GM23338 (cell line): ENCODE measurements around the gene GFOD1. TPM values are rescaled to one million over a fixed set of nuclear protein-coding genes. Genes with fewer than 3 reads are reported as not detected.
A peak's percentile ranks its signal among the peaks of the same experiment; 100 is the strongest.

Experiments used
- ATAC-seq: fragments of 200-7000 bp; cut with Tn5 transposase; 3 replicates; pipeline ENCODE4 v1.9.1; 2020
- DNase-seq: peaks from one replicate; pipeline ENCODE4 v3.0.0-alpha.2; 2015; ENCODE audit warnings: low spot score
- H2AFZ ChIP-seq: fragments of 200-600 bp; sonication (generic); 2 replicates; pipeline ENCODE4 v1.8.0; 2016; ENCODE audit warnings: antibody characterized with exemption, mild to moderate bottlenecking, moderate library complexity
- H3F3A ChIP-seq: fragments of 200-600 bp; sonication (generic); replicated peaks from 2 replicates; pipeline ENCODE4 v1.8.0; 2017; ENCODE audit warnings: antibody characterized with exemption, mixed run types, low read depth
- H3K27ac ChIP-seq: fragments of 200-600 bp; sonication (generic); 2 replicates; pipeline ENCODE4 v1.6.1; 2016; ENCODE audit warnings: low read depth
- H3K27me3 ChIP-seq: fragments of 200-600 bp; sonication (generic); 2 replicates; pipeline ENCODE4 v1.8.0; 2016; ENCODE audit warnings: mild to moderate bottlenecking, mixed run types, moderate library complexity; ENCODE audit not compliant: insufficient read depth
- H3K36me3 ChIP-seq: fragments of 200-600 bp; sonication (generic); 2 replicates; pipeline ENCODE4 v1.8.0; 2016; ENCODE audit warnings: mild to moderate bottlenecking; ENCODE audit not compliant: insufficient read depth
- H3K4me1 ChIP-seq: fragments of 200-600 bp; sonication (generic); 2 replicates; pipeline ENCODE4 v1.8.0; 2016; ENCODE audit warnings: mild to moderate bottlenecking, moderate library complexity; ENCODE audit not compliant: insufficient read depth
- H3K4me2 ChIP-seq: fragments of 200-600 bp; sonication (generic); 2 replicates; pipeline ENCODE4 v1.7.1; 2017; ENCODE audit warnings: mixed run types
- H3K4me3 ChIP-seq: fragments of 200-600 bp; sonication (generic); 2 replicates; pipeline ENCODE4 v1.6.1; 2016; ENCODE audit warnings: mixed run types
- H3K79me2 ChIP-seq: fragments of 200-600 bp; sonication (generic); replicated peaks from 2 replicates; pipeline ENCODE4 v1.8.0; 2017; ENCODE audit warnings: mild to moderate bottlenecking; ENCODE audit not compliant: insufficient read depth
- H3K9me2 ChIP-seq: fragments of 200-600 bp; sonication (generic); 2 replicates; pipeline ENCODE4 v1.8.0; 2017; ENCODE audit not compliant: insufficient read depth
- H4K20me1 ChIP-seq: fragments of 200-600 bp; sonication (generic); replicated peaks from 2 replicates; pipeline ENCODE4 v1.8.0; 2017; ENCODE audit warnings: mild to moderate bottlenecking; ENCODE audit not compliant: insufficient read depth
- H3K27ac Mint-ChIP-seq: 2 replicates; pipeline ENCODE4 v1.8.0; 2020; ENCODE audit warnings: inconsistent platforms, mild to moderate bottlenecking, moderate library complexity, mixed read lengths
- H3K27me3 Mint-ChIP-seq: 3 replicates; pipeline ENCODE4 v1.8.0; 2022; ENCODE audit warnings: low read depth, mild to moderate bottlenecking, moderate library complexity, mixed read lengths, inconsistent platforms; ENCODE audit not compliant: insufficient read depth, poor library complexity
- H3K36me3 Mint-ChIP-seq: 3 replicates; pipeline ENCODE4 v1.8.0; 2021; ENCODE audit warnings: low read depth, mild to moderate bottlenecking, inconsistent platforms, moderate library complexity, mixed read lengths
- H3K4me1 Mint-ChIP-seq: 3 replicates; pipeline ENCODE4 v1.8.0; 2020; ENCODE audit warnings: mild to moderate bottlenecking, inconsistent platforms, mixed read lengths
- H3K4me3 Mint-ChIP-seq: 3 replicates; pipeline ENCODE4 v1.8.0; 2021; ENCODE audit warnings: moderate library complexity, mild to moderate bottlenecking, inconsistent platforms, mixed read lengths
- H3K9me3 Mint-ChIP-seq: 3 replicates; pipeline ENCODE4 v1.8.0; 2020; ENCODE audit warnings: moderate library complexity, mild to moderate bottlenecking, inconsistent platforms, mixed read lengths
- CREB1 ChIP-seq: fragments of 250-450 bp; sonication (Bioruptor Pico); IDR thresholded peaks from 2 replicates; pipeline ENCODE4 v1.5.0; 2020; ENCODE audit warnings: low read depth, mild to moderate bottlenecking, moderate library complexity
- ETS1 ChIP-seq: IDR thresholded peaks from 2 replicates; pipeline ENCODE4 v1.6.1; 2016; ENCODE audit warnings: antibody characterized with exemption
- EZH2phosphoT487 ChIP-seq: fragments of 200-600 bp; sonication (generic); IDR thresholded peaks from one replicate; pipeline ENCODE4 v1.8.1; 2018; ENCODE audit warnings: antibody characterized with exemption; ENCODE audit not compliant: unreplicated experiment
- JUNB ChIP-seq: IDR thresholded peaks from one replicate; pipeline ENCODE4 v1.6.1; 2016; ENCODE audit warnings: antibody characterized with exemption; ENCODE audit not compliant: unreplicated experiment
- NANOG ChIP-seq: IDR thresholded peaks from 2 replicates; pipeline ENCODE4 v1.6.1; 2016; ENCODE audit warnings: antibody characterized with exemption, borderline replicate concordance
- POLR2AphosphoS5 ChIP-seq: IDR thresholded peaks from 2 replicates; pipeline ENCODE4 v1.6.1; 2016; ENCODE audit warnings: antibody characterized with exemption, low read depth
- STAT1 ChIP-seq: IDR thresholded peaks from one replicate; pipeline ENCODE4 v1.6.1; 2016; ENCODE audit warnings: antibody characterized with exemption; ENCODE audit not compliant: unreplicated experiment
- ZNF331 ChIP-seq: fragments of 250-450 bp; sonication (Bioruptor Pico); IDR thresholded peaks from 2 replicates; pipeline ENCODE4 v1.5.0; 2020; ENCODE audit warnings: low read depth, mild to moderate bottlenecking, moderate library complexity
- polyA plus RNA-seq: library from polyadenylated mRNA; unstranded; fragments of >200 nt; fragmentation: Nextera tagmentation; extraction: Ambion mirVana; gene quantifications from 2 replicates; pipeline ENCODE4 v1.2.1, GENCODE V29; 2016
- total RNA-seq: library from RNA; depleted of rRNA; stranded (reverse); fragments of >200 nt; shearing (Covaris generic); gene quantifications from 2 replicates; pipeline ENCODE4 v1.2.3, GENCODE V29; 2014
- TF ChIP-seq, protein P1 (sequence below): fragments of 250-450 bp; sonication (Bioruptor Pico); IDR thresholded peaks from 2 replicates; pipeline ENCODE4 v1.5.0; 2020; ENCODE audit warnings: mild to moderate bottlenecking, moderate library complexity
- TF ChIP-seq, protein P2 (sequence below), 2 experiments: fragments of 200-600 bp in 1 of 2; sonication (generic) in 1 of 2; conservative IDR thresholded peaks; 2 replicates each; pipeline versions ENCODE4 v1.5.1 to v1.6.1; 2016 to 2017; ENCODE audit warnings: antibody characterized with exemption in 2 of 2, low read depth in 2 of 2, mild to moderate bottlenecking in 2 of 2, moderate library complexity in 1 of 2
- TF ChIP-seq, protein P3 (sequence below): IDR thresholded peaks from one replicate; pipeline ENCODE4 v1.6.1; 2018; ENCODE audit warnings: antibody characterized with exemption; ENCODE audit not compliant: unreplicated experiment

GFOD1 gene
- total and polyA plus RNA-seq, 2 experiments from 2014 or later, result 4.9 to 12.8 TPM

DNA sequence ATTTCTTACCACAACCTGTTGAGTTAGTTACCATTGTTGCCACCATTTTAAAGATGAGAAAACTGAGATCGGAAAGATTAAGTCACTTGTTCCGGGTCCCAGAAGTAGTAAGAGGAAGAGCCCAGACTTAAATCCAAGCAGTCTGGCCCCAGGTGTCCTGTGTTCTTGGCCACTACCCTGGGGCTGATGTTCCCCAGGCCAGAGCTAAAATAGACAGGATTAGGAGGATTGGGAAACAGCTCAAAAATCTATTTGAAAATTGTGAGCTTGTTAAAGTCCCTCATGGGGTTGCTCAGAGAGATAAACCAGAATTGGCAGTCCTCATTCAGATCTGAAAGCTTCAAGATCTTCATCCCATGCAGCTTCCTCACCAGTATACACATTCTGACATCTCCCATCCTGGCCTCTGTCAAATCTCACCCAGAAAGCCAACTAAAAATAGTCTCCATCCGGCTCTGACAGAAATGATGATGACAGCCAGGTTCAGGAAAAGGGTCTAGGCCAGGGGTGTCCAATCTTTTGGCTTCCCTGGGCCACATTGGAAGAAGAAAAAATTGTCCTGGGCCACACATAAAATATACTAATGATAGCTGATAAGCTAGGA lies 62.0 kb downstream of the GFOD1 start:
- Histone ChIP-seq H3K4me2 (no peak overlapping the region), H3F3A (peaks cover 7% of the 10 kb centered on the region; the same call in 1 of the 2 replicates), H3K4me1 (peaks cover 50% of the 10 kb centered on the region), H2AFZ (no peak overlapping the region), H3K27me3 (no peaks in the 10 kb centered on the region), H4K20me1 (no peaks in the 10 kb centered on the region), H3K79me2 (no peaks in the 10 kb centered on the region; the same call in 1 of the 2 replicates), H3K27ac (no peak overlapping the region), H3K4me3 (no peak overlapping the region), H3K36me3 (no peaks in the 10 kb centered on the region), H3K9me2 (no peaks in the 10 kb centered on the region)
- H3K9me3 Mint-ChIP-seq, result no peaks in the 10 kb centered on the region
- H3K36me3 Mint-ChIP-seq, result peaks cover 7% of the 10 kb centered on the region
- no peak for ATAC-seq
- no peak overlapping the region for H3K4me3 Mint-ChIP-seq
- peaks cover 72% of the 10 kb centered on the region for H3K4me1 Mint-ChIP-seq
- DNase-seq, result no peak
- H3K27ac Mint-ChIP-seq, result peak overlapping the region; percentile 87; the same call in 1 of the 2 replicates
- peaks cover 14% of the 10 kb centered on the region for H3K27me3 Mint-ChIP-seq
- no peak for TF ChIP-seq EZH2phosphoT487
- no peak for TF ChIP-seq STAT1
- no peak for TF ChIP-seq NANOG
- no peak for TF ChIP-seq JUNB
- TF ChIP-seq CREB1, result no peak
- TF ChIP-seq, protein P1, sequence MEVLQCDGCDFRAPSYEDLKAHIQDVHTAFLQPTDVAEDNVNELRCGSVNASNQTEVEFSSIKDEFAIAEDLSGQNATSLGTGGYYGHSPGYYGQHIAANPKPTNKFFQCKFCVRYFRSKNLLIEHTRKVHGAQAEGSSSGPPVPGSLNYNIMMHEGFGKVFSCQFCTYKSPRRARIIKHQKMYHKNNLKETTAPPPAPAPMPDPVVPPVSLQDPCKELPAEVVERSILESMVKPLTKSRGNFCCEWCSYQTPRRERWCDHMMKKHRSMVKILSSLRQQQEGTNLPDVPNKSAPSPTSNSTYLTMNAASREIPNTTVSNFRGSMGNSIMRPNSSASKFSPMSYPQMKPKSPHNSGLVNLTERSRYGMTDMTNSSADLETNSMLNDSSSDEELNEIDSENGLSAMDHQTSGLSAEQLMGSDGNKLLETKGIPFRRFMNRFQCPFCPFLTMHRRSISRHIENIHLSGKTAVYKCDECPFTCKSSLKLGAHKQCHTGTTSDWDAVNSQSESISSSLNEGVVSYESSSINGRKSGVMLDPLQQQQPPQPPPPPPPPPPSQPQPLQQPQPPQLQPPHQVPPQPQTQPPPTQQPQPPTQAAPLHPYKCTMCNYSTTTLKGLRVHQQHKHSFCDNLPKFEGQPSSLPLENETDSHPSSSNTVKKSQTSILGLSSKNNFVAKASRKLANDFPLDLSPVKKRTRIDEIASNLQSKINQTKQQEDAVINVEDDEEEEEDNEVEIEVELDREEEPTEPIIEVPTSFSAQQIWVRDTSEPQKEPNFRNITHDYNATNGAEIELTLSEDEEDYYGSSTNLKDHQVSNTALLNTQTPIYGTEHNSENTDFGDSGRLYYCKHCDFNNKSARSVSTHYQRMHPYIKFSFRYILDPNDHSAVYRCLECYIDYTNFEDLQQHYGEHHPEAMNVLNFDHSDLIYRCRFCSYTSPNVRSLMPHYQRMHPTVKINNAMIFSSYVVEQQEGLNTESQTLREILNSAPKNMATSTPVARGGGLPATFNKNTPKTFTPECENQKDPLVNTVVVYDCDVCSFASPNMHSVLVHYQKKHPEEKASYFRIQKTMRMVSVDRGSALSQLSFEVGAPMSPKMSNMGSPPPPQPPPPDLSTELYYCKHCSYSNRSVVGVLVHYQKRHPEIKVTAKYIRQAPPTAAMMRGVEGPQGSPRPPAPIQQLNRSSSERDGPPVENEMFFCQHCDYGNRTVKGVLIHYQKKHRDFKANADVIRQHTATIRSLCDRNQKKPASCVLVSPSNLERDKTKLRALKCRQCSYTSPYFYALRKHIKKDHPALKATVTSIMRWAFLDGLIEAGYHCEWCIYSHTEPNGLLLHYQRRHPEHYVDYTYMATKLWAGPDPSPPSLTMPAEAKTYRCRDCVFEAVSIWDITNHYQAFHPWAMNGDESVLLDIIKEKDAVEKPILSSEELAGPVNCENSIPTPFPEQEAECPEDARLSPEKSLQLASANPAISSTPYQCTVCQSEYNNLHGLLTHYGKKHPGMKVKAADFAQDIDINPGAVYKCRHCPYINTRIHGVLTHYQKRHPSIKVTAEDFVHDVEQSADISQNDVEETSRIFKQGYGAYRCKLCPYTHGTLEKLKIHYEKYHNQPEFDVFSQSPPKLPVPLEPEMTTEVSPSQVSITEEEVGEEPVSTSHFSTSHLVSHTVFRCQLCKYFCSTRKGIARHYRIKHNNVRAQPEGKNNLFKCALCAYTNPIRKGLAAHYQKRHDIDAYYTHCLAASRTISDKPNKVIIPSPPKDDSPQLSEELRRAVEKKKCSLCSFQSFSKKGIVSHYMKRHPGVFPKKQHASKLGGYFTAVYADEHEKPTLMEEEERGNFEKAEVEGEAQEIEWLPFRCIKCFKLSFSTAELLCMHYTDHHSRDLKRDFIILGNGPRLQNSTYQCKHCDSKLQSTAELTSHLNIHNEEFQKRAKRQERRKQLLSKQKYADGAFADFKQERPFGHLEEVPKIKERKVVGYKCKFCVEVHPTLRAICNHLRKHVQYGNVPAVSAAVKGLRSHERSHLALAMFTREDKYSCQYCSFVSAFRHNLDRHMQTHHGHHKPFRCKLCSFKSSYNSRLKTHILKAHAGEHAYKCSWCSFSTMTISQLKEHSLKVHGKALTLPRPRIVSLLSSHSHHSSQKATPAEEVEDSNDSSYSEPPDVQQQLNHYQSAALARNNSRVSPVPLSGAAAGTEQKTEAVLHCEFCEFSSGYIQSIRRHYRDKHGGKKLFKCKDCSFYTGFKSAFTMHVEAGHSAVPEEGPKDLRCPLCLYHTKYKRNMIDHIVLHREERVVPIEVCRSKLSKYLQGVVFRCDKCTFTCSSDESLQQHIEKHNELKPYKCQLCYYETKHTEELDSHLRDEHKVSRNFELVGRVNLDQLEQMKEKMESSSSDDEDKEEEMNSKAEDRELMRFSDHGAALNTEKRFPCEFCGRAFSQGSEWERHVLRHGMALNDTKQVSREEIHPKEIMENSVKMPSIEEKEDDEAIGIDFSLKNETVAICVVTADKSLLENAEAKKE (CRISPR knock-in tag), result no peak
- TF ChIP-seq ZNF331, result no peak
- TF ChIP-seq POLR2AphosphoS5, result no peak
- TF ChIP-seq, protein P2, sequence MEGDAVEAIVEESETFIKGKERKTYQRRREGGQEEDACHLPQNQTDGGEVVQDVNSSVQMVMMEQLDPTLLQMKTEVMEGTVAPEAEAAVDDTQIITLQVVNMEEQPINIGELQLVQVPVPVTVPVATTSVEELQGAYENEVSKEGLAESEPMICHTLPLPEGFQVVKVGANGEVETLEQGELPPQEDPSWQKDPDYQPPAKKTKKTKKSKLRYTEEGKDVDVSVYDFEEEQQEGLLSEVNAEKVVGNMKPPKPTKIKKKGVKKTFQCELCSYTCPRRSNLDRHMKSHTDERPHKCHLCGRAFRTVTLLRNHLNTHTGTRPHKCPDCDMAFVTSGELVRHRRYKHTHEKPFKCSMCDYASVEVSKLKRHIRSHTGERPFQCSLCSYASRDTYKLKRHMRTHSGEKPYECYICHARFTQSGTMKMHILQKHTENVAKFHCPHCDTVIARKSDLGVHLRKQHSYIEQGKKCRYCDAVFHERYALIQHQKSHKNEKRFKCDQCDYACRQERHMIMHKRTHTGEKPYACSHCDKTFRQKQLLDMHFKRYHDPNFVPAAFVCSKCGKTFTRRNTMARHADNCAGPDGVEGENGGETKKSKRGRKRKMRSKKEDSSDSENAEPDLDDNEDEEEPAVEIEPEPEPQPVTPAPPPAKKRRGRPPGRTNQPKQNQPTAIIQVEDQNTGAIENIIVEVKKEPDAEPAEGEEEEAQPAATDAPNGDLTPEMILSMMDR (conservative IDR thresholded peaks at IDR 0.05; ENCODE audit: low read depth in 2 of 2), result no peak
- TF ChIP-seq ETS1, result no peak
- TF ChIP-seq, protein P3, sequence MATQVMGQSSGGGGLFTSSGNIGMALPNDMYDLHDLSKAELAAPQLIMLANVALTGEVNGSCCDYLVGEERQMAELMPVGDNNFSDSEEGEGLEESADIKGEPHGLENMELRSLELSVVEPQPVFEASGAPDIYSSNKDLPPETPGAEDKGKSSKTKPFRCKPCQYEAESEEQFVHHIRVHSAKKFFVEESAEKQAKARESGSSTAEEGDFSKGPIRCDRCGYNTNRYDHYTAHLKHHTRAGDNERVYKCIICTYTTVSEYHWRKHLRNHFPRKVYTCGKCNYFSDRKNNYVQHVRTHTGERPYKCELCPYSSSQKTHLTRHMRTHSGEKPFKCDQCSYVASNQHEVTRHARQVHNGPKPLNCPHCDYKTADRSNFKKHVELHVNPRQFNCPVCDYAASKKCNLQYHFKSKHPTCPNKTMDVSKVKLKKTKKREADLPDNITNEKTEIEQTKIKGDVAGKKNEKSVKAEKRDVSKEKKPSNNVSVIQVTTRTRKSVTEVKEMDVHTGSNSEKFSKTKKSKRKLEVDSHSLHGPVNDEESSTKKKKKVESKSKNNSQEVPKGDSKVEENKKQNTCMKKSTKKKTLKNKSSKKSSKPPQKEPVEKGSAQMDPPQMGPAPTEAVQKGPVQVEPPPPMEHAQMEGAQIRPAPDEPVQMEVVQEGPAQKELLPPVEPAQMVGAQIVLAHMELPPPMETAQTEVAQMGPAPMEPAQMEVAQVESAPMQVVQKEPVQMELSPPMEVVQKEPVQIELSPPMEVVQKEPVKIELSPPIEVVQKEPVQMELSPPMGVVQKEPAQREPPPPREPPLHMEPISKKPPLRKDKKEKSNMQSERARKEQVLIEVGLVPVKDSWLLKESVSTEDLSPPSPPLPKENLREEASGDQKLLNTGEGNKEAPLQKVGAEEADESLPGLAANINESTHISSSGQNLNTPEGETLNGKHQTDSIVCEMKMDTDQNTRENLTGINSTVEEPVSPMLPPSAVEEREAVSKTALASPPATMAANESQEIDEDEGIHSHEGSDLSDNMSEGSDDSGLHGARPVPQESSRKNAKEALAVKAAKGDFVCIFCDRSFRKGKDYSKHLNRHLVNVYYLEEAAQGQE, result no peak
